H1 (cell line): Measurements from ENCODE around the gene PAK5. TPM values are rescaled to one million over a fixed set of nuclear protein-coding genes. Genes with fewer than 3 reads are reported as not detected.

Source experiments
- CTCF ChIA-PET: fragments of 300-600 bp; sonication (Branson Sonifier 250); formaldehyde crosslinking; loops from one replicate; lab custom pipeline; 2021; ENCODE audit not compliant: partially characterized antibody; lab: Charles Lee
- POLR2A ChIA-PET: fragments of 300-600 bp; sonication (Branson Sonifier 250); formaldehyde crosslinking; loops from one replicate; lab custom pipeline; 2021; ENCODE audit warnings: inconsistent platforms; ENCODE audit not compliant: partially characterized antibody; lab: Charles Lee
- DNase-seq, 2 experiments: peaks; one replicate each; pipeline versions ENCODE4 v3.0.0 to v3.0.0-alpha.2; 2010 to 2022; ENCODE audit warnings: low spot score in 2 of 2, low read depth in 1 of 2, mixed read lengths in 1 of 2
- FAIRE-seq: peaks from 2 replicates; lab custom pipeline; 2011; peaks lifted over from hg19 to GRCh38; lab: Jason Lieb, UNC
- H2AFZ ChIP-seq: 2 replicates; pipeline ENCODE4 v1.8.1; 2012; ENCODE audit warnings: low read length, inconsistent platforms
- H2AK5ac ChIP-seq: 2 replicates; pipeline ENCODE4 v1.6.1; 2013; ENCODE audit warnings: low read depth, low read length
- H2BK120ac ChIP-seq: replicated peaks from 2 replicates; pipeline ENCODE3; 2013; ENCODE audit warnings: low read depth, low read length, inconsistent platforms
- H2BK12ac ChIP-seq: 2 replicates; pipeline ENCODE4 v1.6.1; 2013; ENCODE audit warnings: low read depth, low read length
- H2BK15ac ChIP-seq: 2 replicates; pipeline ENCODE4 v1.6.1; 2013; ENCODE audit warnings: low read length
- H2BK20ac ChIP-seq: 2 replicates; pipeline ENCODE4 v1.6.1; 2013; ENCODE audit warnings: low read length
- H2BK5ac ChIP-seq: 2 replicates; pipeline ENCODE4 v1.6.1; 2013; ENCODE audit warnings: low read depth, low read length
- H3K14ac ChIP-seq: 2 replicates; pipeline ENCODE4 v1.6.1; 2013; ENCODE audit warnings: inconsistent platforms; ENCODE audit not compliant: insufficient read length
- H3K18ac ChIP-seq: 2 replicates; pipeline ENCODE4 v1.6.1; 2013; ENCODE audit warnings: low read length; ENCODE audit errors: extremely low read depth
- H3K23ac ChIP-seq: 2 replicates; pipeline ENCODE4 v1.6.1; 2013; ENCODE audit warnings: inconsistent platforms; ENCODE audit not compliant: insufficient read length
- H3K23me2 ChIP-seq: 2 replicates; pipeline ENCODE4 v1.6.1; 2013; ENCODE audit warnings: low read depth, low read length
- H3K27ac ChIP-seq: 2 replicates; pipeline ENCODE4 v1.6.1; 2011; ENCODE audit warnings: low read depth, low read length, inconsistent platforms
- H3K27me3 ChIP-seq, 4 experiments: replicated peaks in 1 of 4; 1 replicate in 1 of 4; 2 replicates in 3 of 4; pipeline versions ENCODE4 v1.6.1 to v1.8.1; 2011 to 2013; ENCODE audit warnings: low read length in 3 of 4, mild to moderate bottlenecking in 3 of 4, inconsistent platforms in 2 of 4, mixed read lengths in 2 of 4, moderate library complexity in 1 of 4; ENCODE audit not compliant: control insufficient read depth in 3 of 4, insufficient read depth in 3 of 4; ENCODE audit errors: extremely low read depth in 1 of 4
- H3K36me3 ChIP-seq, 4 experiments: 2 replicates each; pipeline versions ENCODE4 v1.6.1 to v1.8.1; 2011 to 2013; ENCODE audit warnings: mild to moderate bottlenecking in 4 of 4, low read length in 3 of 4, moderate library complexity in 2 of 4, control low read depth in 1 of 4, inconsistent platforms in 1 of 4; ENCODE audit not compliant: insufficient read depth in 4 of 4, control insufficient read depth in 2 of 4
- H3K4ac ChIP-seq: replicated peaks from 2 replicates; pipeline ENCODE3; 2013; ENCODE audit warnings: low read length, low read depth, mixed read lengths, inconsistent platforms; ENCODE audit not compliant: insufficient read length
- H3K4me1 ChIP-seq, 4 experiments: replicated peaks in 1 of 4; 1 replicate in 1 of 4; 2 replicates in 3 of 4; pipeline versions ENCODE4 v1.6.1 to v1.8.1; 2011 to 2013; ENCODE audit warnings: low read length in 3 of 4, inconsistent platforms in 2 of 4, mixed read lengths in 1 of 4; ENCODE audit not compliant: insufficient read depth in 4 of 4, control insufficient read depth in 3 of 4
- H3K4me2 ChIP-seq, 2 experiments: 2 replicates each; pipeline versions ENCODE4 v1.6.1 to v1.8.1; 2011 to 2013; ENCODE audit warnings: low read depth in 2 of 2, low read length in 2 of 2, control low read depth in 1 of 2, inconsistent platforms in 1 of 2, mild to moderate bottlenecking in 1 of 2; ENCODE audit not compliant: insufficient read depth in 1 of 2
- H3K4me3 ChIP-seq, 4 experiments: fragments of 200-600, 300-600 bp in 1 of 4; sonication (generic), shearing (Covaris generic), sonication (Bioruptor Twin) in 1 of 4; 2 replicates each; pipeline versions ENCODE4 v1.5.1 to v1.8.1; 2011 to 2016; ENCODE audit warnings: low read length in 4 of 4, low read depth in 3 of 4, control low read depth in 2 of 4, inconsistent platforms in 2 of 4, mild to moderate bottlenecking in 2 of 4, mixed read lengths in 1 of 4, moderate library complexity in 1 of 4; ENCODE audit not compliant: insufficient read depth in 2 of 4; ENCODE audit errors: extremely low read depth in 1 of 4
- H3K56ac ChIP-seq: replicated peaks from 2 replicates; pipeline ENCODE3; 2013; ENCODE audit warnings: low read depth, mild to moderate bottlenecking, mixed read lengths, low read length, inconsistent platforms; ENCODE audit not compliant: insufficient read length
- H3K79me1 ChIP-seq: 2 replicates; pipeline ENCODE4 v1.6.1; 2013; ENCODE audit warnings: low read depth, low read length, control low read depth
- H3K79me2 ChIP-seq, 2 experiments: 2 replicates each; pipeline versions ENCODE4 v1.6.1 to v1.8.1; 2012 to 2013; ENCODE audit warnings: low read length in 2 of 2, mild to moderate bottlenecking in 2 of 2, inconsistent platforms in 1 of 2; ENCODE audit not compliant: insufficient read depth in 2 of 2, control insufficient read depth in 1 of 2
- H3K9ac ChIP-seq, 4 experiments: replicated peaks in 1 of 4; 1 replicate in 1 of 4; 2 replicates in 3 of 4; pipeline versions ENCODE4 v1.6.1 to v1.8.1; 2011 to 2013; ENCODE audit warnings: low read depth in 3 of 4, low read length in 3 of 4, control low read depth in 2 of 4, mild to moderate bottlenecking in 2 of 4, moderate library complexity in 2 of 4, inconsistent platforms in 1 of 4; ENCODE audit errors: extremely low read depth in 1 of 4
- H3K9me3 ChIP-seq, 2 experiments: 2 replicates each; pipeline versions ENCODE4 v1.6.1 to v1.8.1; 2012 to 2013; ENCODE audit warnings: mild to moderate bottlenecking in 2 of 2, moderate library complexity in 2 of 2, control low read depth in 1 of 2, inconsistent platforms in 1 of 2, low read depth in 1 of 2, low read length in 1 of 2, mixed read lengths in 1 of 2; ENCODE audit not compliant: insufficient read depth in 2 of 2
- H4K20me1 ChIP-seq, 2 experiments: replicated peaks in 1 of 2; 2 replicates each; pipeline versions ENCODE3 to v1.8.1; 2011 to 2013; ENCODE audit warnings: inconsistent platforms in 2 of 2, low read length in 2 of 2, mild to moderate bottlenecking in 1 of 2; ENCODE audit not compliant: insufficient read depth in 2 of 2, control insufficient read depth in 1 of 2
- H4K5ac ChIP-seq: 2 replicates; pipeline ENCODE4 v1.6.1; 2013; ENCODE audit warnings: low read length, low read depth, mixed read lengths, inconsistent platforms; ENCODE audit not compliant: insufficient read length
- H4K8ac ChIP-seq: 2 replicates; pipeline ENCODE4 v1.8.0; 2013; ENCODE audit warnings: mild to moderate bottlenecking, moderate library complexity, low read length, inconsistent platforms; ENCODE audit not compliant: insufficient read depth; ENCODE audit errors: extremely low read depth
- H4K91ac ChIP-seq: replicated peaks from 2 replicates; pipeline ENCODE3; 2013; ENCODE audit warnings: low read length, mixed read lengths, inconsistent platforms; ENCODE audit not compliant: insufficient read length
- ZNF274 ChIP-seq: IDR thresholded peaks from 2 replicates; pipeline ENCODE4 v1.7.0; 2012; ENCODE audit warnings: low read length, borderline replicate concordance; ENCODE audit errors: extremely low read depth
- WGBS, 2 experiments: shearing (Covaris generic) in 1 of 2; methylation state at CpG; one replicate each; pipeline versions ENCODE4 v1.1.6 to v1.1.7; 2013 to 2015; ENCODE audit warnings: low lambda C conversion rate in 2 of 2, mixed read lengths in 2 of 2, inconsistent platforms in 1 of 2, low coverage in 1 of 2, missing lambda C conversion rate in 1 of 2; ENCODE audit not compliant: insufficient replicate concordance in 2 of 2, insufficient coverage in 1 of 2, insufficient read length in 1 of 2; ENCODE audit errors: extremely low coverage in 1 of 2, missing lambda C conversion rate in 1 of 2; 5-methylcytosine and 5-hydroxymethylcytosine counted together
- polyA plus RNA-seq, 7 experiments: library from polyadenylated mRNA; depleted of rRNA in 3 of 7; stranded (reverse) in 5 of 7; unstranded in 2 of 7; fragments of >200 nt in 5 of 7; fragments of 200-250 nt in 2 of 7; gene quantifications; 1 replicate in 5 of 7; 2 replicates in 1 of 7; 4 replicates in 1 of 7; pipeline versions ENCODE4 v1.2.1 to v1.2.3, GENCODE V29; 2011 to 2013; ENCODE audit warnings: missing spikeins in 2 of 7, mixed read lengths in 2 of 7
- total RNA-seq: library from RNA; stranded (reverse); fragmentation: NEBNext Ultra II Directional; extraction: Animal tissue kit (Norgen Biotek cat#: 25700); gene quantifications from 2 replicates; pipeline ENCODE4 v1.2.1, GENCODE V29; 2021

PAK5 gene
- total and polyA plus RNA-seq, 2 of the 8 experiments (the other 6 are each of a cell fraction or from before 2014, with no cell fraction given), result 0.54 to 0.80 TPM

DNA sequence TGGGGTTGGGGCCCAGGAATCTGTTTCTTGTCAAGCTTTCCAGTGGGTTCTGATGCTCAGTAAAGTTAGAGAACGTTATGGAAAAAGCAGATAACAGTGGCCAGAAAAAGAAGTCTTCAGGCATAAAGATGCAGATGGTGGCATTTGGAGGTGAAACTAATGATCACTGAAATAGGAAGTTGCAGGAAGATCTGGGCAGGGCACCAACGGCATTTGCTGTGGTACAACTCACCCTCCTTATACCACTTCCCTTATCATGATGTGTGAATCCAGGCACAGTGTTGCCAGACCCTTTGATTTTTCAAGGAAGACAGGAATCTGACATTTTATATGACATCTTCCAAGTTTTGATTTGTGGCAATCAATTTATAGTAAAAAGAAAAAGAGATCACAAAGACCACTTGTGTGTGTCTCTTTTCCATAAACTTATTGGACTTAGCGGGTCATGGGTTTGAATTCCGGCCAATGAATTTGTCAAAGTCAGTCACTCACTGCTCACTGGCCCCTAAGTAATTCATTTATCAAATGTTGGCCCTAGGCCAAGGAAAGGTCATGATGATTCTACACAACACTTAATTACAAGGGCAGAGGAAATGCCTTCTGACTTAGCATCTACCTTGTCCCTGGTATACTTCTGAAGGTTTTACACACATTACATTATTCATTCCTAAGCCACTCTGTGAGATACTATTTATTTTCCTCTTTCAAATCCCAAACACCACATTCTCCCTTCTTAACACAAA, 286.9 kb downstream of the PAK5 start:
- H3K14ac ChIP-seq, result no peak overlapping the region
- H4K91ac ChIP-seq, result no peak overlapping the region
- no peaks in the 10 kb centered on the region for H3K79me2 ChIP-seq
- no peaks in the 10 kb centered on the region for H3K27me3 ChIP-seq
- H3K9ac ChIP-seq, result no peak overlapping the region
- H2BK20ac ChIP-seq, result no peak overlapping the region
- no peak overlapping the region for H4K5ac ChIP-seq
- no peak overlapping the region for H2AFZ ChIP-seq
- H3K56ac ChIP-seq, result no peak overlapping the region
- H3K23ac ChIP-seq, result no peak overlapping the region
- no peak overlapping the region for H4K8ac ChIP-seq
- H2BK15ac ChIP-seq, result no peak overlapping the region
- H3K4ac ChIP-seq, result no peak overlapping the region
- H3K27ac ChIP-seq, result no peak overlapping the region
- no peak overlapping the region for H2BK12ac ChIP-seq
- H3K36me3 ChIP-seq, result no peaks in the 10 kb centered on the region
- no peak overlapping the region for H2BK5ac ChIP-seq
- no peaks in the 10 kb centered on the region for H4K20me1 ChIP-seq
- no peak for DNase-seq
- H2AK5ac ChIP-seq, result no peak overlapping the region
- ChIA-PET POLR2A (no interaction called here), CTCF (interaction anchor here (1.1 kb wide), 1 partner anchor 10 kb away, joined by 6 read pairs; no protein-coding TSS in a partner anchor)
- no peak overlapping the region for H3K4me2 ChIP-seq
- no peaks in the 10 kb centered on the region for H3K4me1 ChIP-seq
- FAIRE-seq, result no peak
- no peak overlapping the region for H2BK120ac ChIP-seq
- H3K9me3 ChIP-seq, result no peaks in the 10 kb centered on the region
- H3K23me2 ChIP-seq, result no peaks in the 10 kb centered on the region
- H3K79me1 ChIP-seq, result no peaks in the 10 kb centered on the region
- H3K4me3 ChIP-seq, result no peak overlapping the region
- WGBS, 2 experiments, result 94% methylated on average over 4 of the region's 4 CpGs; no CpG with 5 or more reads in 1 of the 2 experiments
- H3K18ac ChIP-seq, result no peak overlapping the region
- no peak for TF ChIP-seq ZNF274
